NCI-H2196 treated with DMSO at 0.1 percent for 48 hours (cell line): Measurements from ENCODE around the gene ELN.
A peak's percentile ranks its signal among the peaks of the same experiment; 100 is the strongest.

ENCODE experiments used
- DNase-seq: peaks from one replicate; lab custom pipeline; 2025; ENCODE audit not compliant: unreplicated experiment; lab: John Stamatoyannopoulos, UW

Gene ELN

DNA sequence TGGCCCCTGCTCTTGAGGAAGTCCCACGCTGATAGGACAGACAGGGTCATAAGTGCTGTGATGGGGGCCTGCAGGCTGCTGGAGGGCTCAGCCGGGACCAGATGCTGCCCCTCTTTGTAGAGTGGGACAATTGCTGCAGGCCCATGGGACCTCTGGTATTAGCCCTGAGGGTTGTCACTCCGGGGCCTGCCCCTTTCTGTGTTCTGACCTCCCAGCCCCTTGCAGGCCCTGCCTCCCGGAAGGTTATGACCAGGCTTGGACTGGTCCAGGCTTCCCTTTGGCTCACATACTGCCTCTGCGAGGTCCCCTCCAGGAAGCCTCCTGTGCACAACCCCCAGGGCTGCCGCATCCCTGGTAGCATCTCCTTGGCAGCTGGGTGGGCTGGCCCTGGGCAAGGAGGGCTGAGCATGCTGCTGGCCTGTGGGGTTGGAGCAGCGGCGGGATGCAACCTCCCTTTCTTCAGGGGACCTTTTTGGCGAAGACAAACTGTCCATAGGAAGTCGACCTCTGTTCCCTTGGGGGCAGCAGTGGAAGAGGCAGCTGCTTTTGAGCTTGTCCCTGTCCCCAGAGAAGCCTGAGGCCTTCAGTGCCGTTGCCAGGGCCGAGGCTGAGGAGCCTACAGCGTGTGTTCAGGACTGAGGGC, 64.5 kb downstream of the ELN start:
- DNase-seq: no peak

DNA sequence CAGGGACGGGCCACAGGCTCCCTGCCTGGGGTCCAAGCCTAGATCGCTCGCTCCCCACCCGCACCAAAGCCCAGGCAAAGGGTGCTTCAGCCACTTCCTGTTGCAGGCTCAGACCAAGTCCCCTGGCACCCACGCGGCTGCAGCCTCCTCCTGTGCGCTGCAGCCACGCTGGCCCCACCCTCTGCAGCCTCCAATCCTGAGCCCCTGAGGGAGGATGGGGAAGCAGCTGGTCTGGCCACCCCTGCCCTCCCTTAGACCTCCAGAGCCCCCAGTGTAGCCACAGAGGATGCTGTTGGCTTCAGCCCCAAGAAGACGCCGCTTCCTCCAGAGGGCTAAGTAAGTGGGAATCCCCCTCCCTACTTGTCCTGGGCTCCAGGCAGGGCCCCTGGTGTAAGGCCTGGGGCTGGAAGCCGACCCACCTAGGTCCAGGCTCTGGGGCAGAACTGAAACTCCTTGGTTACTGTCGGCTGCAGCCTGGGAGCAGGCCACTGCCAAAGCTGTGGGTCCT, 65.0 kb downstream of the ELN start:
- DNase-seq: no peak

DNA sequence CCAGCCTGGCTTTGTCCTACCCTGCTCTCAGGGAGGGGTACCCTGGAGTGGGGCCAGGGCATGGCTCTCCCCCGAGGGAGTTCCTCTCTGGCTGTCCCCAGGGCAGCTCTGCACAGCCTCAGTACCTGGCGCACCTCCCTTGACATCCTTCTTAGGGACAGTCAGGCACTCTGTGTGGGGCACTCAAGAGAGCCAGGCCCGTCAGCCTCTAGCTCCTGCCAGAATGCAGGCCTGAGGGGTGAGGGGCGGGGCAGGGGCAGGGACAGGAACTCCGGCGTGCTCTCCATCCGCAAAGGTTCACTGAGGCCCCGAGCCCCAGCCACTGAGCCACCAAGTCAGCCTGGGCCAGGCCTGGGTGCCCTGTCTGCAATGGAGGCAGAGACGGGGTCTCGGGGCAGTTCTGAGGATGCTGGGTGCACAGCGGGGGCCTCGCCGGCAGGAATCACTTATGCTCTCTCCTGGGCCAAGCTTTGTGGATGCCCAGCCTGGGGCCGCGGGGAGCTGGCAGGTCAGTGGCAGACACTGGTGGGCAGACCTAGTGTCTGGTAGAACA, 65.8 kb downstream of the ELN start:
- DNase-seq: no peak

DNA sequence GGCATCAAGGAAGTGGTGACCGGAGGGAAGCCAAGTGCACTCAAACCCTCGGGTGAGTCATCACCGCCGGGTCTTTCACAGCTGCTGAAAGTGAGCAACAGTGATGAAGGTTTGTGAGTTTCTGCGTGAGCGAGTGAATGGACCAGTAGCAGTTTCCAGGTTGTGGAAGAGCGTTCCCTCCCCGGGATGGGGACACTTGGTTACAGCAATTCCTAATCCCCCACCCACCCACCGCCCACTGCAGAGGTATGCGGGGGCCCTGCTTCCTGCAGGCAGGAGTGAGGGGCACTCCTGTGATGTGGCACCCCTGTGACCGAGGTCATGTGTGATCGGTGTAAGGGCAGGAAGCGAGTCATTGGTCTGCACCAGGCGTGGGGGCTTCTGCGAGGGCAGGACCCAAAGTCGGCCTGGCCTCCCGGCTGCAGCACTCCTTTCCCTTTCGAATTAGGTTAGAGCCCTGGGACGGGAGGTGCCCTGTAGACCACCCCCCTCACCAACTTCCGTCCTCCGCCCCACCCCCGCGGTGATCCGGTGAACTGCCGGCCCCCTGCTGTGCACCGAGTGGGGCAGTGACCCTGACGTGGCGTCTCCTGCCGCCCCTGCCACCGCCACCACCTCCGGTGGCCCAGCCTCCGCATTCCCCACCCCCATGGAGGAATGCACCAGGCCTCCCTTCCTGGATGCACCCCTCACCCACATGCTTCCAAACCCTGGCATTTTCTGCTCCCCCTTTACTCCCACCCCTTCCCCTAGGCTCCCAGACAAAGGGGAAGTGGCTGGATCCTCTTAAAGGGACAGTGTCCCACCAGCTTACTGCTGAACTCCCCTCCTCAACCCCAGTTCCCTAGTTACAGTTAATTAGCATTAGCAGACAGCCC, 66.5 kb downstream of the ELN start:
- peak; percentile 50 for DNase-seq

DNA sequence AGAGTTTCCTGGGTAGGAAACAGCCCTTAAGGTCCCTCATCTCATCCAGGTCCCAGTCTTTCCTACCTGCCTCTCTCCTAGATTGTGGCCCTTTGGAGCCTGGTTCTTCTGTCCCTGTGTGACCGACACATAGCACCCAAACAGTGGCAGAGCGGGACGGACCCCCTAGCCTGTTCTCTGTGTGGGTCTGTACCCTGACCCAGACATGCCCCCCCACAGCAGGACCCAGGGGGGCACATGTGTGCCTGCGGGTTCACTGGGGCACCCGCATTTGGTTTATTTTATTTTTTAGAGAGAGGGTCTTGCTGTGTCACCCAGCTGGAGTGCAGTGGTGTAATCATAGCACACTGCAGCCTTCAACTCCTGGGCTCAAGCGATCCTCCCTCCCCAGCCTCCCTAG, 67.2 kb downstream of the ELN start:
- DNase-seq: no peak

DNA sequence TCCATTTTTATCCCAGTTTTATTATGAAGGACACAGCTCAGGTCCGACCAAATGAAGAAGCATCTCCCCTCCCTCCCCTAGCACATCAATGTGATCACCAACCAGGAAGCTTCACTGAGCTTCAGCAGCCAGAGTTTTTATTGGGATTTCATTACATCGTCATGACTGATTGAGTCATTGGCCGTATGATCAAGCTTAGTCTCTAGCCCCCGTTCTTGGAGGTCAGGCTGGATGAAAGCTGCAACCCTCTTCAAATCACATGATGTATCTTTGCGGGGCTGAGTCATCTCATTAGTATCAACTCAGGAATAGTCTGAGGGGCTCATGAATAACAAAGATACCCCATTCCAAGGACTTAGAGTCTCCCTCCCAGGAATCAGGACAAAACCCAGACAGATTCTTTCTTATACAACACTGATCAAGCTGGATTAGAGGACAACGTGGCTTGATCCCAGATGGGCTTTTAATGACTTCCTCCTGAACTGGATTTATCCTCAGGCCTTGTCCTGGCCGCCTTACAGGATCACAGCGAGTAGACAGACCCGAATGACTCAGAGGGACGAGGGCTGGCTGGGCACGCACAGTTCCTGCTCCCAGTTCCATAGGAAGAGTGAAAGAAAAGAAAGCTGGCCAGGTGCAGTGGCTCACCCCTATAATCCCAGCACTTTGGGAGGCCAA, 70.1 kb downstream of the ELN start:
- no peak for DNase-seq

DNA sequence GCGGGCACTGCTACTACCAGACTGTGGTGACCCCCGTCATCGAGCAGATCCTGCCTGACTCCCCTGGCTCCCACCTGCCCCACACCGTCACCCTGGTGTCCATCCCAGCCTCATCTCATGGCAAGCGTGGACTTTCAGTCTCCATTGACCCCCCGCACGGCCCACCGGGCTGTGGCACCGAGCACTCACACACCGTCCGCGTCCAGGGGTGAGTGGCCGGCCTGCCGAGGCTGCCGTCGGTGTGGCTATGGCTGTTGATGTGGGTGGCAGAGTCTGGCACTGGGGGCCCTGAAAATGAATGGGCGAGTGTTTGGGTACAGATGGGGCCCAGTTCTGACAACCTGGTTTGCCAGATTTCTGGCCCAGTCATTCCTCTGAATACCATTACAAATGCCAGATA, 71.1 kb downstream of the ELN start:
- no peak for DNase-seq

DNA sequence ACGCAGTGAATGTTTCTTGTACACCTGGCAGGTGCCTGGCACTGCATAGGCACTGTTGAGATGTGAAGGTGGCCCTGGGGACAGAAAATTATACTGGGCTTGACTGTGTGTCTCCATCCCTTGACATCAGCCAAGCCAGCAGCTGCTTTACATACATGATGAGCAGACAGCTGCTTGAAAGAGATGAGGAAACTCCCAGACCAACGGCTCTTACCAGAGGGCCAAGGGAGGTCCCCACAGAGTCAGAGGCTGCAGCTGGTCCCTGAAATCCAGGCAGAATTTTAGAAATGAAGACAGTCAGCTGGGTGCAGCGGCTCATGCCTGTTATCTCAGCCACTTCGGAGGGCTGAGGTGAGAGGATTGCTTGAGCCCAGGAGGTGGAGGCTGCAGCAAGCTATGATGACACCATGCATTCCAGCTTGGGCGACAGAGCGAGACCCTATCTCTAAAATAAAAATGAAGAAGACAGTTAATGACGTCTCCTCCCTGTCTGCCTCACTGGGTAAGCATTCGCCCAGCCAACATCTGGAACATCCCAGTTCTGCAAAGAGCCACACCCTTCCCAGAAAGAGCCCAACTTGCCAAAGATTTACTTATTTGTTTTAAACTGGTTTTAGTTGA, 73.2 kb downstream of the ELN start:
- DNase-seq: no peak

DNA sequence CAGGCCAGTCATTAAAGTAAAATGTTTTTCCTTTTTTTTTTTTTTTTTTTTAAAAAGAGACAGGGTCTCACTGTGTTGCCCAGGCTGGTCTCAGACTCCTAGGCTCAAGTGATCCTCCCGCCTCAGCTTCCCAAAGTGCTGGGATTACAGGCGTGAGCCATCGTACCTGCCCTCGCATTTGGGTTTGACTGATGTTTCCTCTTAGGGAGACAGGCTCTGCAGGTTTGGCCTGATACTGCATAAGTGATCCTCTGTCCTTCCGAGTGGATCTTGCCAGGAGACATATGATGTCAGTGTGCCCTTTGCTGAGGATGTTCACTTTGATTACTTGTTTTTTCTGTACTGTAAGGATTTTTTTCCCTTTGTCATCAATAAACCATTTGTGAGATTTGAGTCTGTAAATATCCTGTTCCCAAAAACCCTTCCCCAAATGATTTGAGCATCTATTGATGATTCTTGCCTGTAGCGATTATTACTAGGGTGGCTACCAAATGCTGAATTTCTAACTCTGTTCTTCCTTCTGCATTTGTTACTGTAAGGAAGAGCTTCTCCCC, 75.3 kb downstream of the ELN start:
- no peak for DNase-seq

DNA sequence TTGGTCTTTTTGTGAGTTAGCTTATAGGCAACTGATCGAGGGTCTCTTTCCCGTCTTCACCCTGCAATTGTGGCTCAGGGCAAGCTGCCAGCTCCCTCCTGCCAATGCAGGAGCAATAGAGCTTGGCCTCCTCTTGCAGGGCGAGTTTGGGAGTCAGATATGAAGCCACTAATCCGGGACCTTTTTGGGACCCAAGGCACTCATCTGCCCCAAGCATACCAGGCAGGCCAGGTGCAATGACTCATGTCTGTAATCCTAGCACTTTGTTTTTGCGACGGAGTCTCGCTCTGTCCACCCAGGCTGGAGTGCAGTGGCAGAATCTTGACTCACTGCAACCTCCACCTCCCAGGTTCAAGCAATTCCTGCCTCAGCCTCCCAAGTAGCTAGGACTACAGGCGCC, 76.7 kb downstream of the ELN start:
- DNase-seq: no peak

DNA sequence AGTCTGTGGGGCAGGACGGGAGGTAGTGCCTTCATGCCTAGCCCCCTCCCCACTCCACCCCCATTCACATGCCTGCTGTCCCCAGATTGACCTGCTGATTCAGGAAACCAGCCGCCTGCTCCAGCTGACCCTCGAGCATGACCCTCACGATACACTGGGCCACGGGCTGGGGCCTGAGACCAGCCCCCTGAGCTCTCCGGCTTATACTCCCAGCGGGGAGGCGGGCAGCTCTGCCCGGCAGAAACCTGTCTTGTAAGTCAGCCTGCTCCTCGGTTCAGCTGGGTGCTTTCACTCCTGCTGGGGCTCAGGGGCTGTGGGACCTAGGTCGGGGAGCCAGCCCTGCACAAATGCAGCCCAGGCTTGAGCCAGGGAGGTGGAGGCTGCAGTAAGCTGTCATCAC, 78.0 kb downstream of the ELN start:
- DNase-seq: no peak

DNA sequence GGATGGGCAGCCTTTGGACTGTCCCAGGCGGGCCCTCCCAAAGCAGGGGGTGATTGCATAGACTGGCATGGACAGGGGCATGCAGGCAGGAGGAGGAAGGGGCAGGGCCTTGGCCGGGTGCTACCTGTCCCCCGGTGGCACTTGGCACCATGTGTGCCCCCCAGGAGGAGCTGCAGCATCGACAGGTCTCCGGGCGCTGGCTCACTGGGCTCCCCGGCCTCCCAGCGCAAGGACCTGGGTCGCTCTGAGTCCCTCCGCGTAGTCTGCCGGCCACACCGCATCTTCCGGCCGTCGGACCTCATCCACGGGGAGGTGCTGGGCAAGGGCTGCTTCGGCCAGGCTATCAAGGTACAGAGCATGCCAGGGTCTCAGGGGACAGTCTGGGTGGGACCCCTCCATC, 78.9 kb downstream of the ELN start:
- DNase-seq: no peak

DNA sequence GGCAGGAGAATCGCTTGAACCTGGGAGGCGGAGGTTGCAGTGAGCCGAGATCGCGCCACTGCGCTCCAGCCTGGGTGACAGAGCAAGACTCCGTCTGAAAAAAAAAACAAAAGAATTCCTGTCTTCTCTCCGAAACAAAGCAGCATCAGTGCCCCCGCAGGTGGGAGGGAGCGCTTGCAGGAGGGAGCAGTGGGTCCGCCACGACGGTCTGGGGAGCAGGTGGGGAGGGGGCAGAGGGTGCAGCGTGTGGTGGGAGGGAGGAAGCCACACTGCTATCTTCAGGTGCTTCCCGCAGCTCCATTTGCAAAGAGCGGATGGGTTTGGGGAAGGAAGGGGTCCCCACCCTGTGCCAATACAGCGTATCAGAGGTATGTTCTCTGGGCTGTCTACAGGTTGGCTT, 87.4 kb downstream of the ELN start:
- no peak for DNase-seq

DNA sequence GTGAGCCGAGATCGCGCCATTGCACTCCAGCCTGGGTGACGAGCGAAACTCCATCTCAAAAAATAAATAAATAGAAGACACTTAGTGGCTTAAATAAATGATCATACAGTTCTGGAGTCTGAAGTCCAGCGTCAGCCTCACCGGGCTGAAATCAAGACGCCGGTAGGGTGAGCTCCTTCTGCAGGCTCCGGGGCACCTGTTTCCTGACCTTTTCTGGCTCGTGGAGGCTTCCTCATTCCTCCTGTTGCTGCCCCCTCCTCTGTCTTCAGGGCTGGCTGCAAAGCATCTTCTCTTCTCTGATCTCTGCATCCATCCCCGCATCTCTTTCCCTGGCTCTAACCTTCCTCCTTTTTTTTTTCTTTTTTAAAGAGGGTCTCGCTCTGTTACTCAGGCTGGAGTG, 88.4 kb downstream of the ELN start:
- no peak for DNase-seq
